WTC11 (cell line): ENCODE data around the gene EIF2AK3. TPM values are rescaled to one million over a fixed set of nuclear protein-coding genes. Genes with fewer than 3 reads are reported as not detected.

Experiments
- ATAC-seq: fragments of 200-7000 bp; cut with Tn5 transposase; 2 replicates; pipeline ENCODE4 v1.10.0; 2021; ENCODE audit warnings: mild to moderate bottlenecking, moderate library complexity
- CTCF ChIA-PET: fragments of 300-600 bp; sonication (Branson Sonifier 250); formaldehyde crosslinking; loops from one replicate; lab custom pipeline; 2021; ENCODE audit warnings: antibody characterized with exemption; lab: Charles Lee
- POLR2A ChIA-PET: fragments of 350-600 bp; sonication (Branson Sonifier 250); formaldehyde crosslinking; loops from one replicate; lab custom pipeline; 2021; ENCODE audit warnings: antibody characterized with exemption; lab: Charles Lee
- DNase-seq: peaks from one replicate; pipeline ENCODE4 v3.0.0; 2021; ENCODE audit warnings: low spot score
- H3K27ac Mint-ChIP-seq: 2 replicates; pipeline ENCODE4 v1.8.0; 2021; ENCODE audit warnings: mixed read lengths
- H3K27me3 Mint-ChIP-seq: 2 replicates; pipeline ENCODE4 v1.8.0; 2021; ENCODE audit warnings: low read depth, mild to moderate bottlenecking, moderate library complexity, mixed read lengths
- H3K36me3 Mint-ChIP-seq: 2 replicates; pipeline ENCODE4 v1.8.0; 2021; ENCODE audit warnings: mixed read lengths
- H3K4me1 Mint-ChIP-seq: 2 replicates; pipeline ENCODE4 v1.8.0; 2022; ENCODE audit warnings: mixed read lengths
- H3K4me3 Mint-ChIP-seq: 2 replicates; pipeline ENCODE4 v1.8.0; 2021; ENCODE audit warnings: mild to moderate bottlenecking, moderate library complexity, mixed read lengths
- H3K9me3 Mint-ChIP-seq: 2 replicates; pipeline ENCODE4 v1.8.0; 2021; ENCODE audit warnings: mixed read lengths
- ATF1 ChIP-seq: sonication (generic); formaldehyde crosslinking; IDR thresholded peaks from 2 replicates; pipeline ENCODE4 v1.8.1; 2023; ENCODE audit warnings: mild to moderate bottlenecking, moderate library complexity, missing genetic modification reagents
- FOXJ3 ChIP-seq: sonication (generic); formaldehyde crosslinking; IDR thresholded peaks from 2 replicates; pipeline ENCODE4 v1.9.0; 2021; ENCODE audit warnings: missing genetic modification reagents, mild to moderate bottlenecking, borderline replicate concordance
- NFATC4 ChIP-seq: fragments of 250-450 bp; sonication (Bioruptor Pico); IDR thresholded peaks from 2 replicates; pipeline ENCODE4 v1.9.0; 2021; ENCODE audit warnings: mild to moderate bottlenecking
- NFE2L1 ChIP-seq: sonication (generic); formaldehyde crosslinking; IDR thresholded peaks from 2 replicates; pipeline ENCODE4 v1.8.1; 2023; ENCODE audit warnings: missing genetic modification reagents
- NR1H2 ChIP-seq: sonication (generic); formaldehyde crosslinking; IDR thresholded peaks from 2 replicates; pipeline ENCODE4 v1.9.0; 2021; ENCODE audit warnings: mild to moderate bottlenecking, moderate library complexity, missing genetic modification reagents
- SMAD3 ChIP-seq: sonication (generic); formaldehyde crosslinking; IDR thresholded peaks from 2 replicates; pipeline ENCODE4 v1.8.0; 2022; ENCODE audit warnings: missing genetic modification reagents, mild to moderate bottlenecking, borderline replicate concordance
- TEAD4 ChIP-seq: sonication (generic); formaldehyde crosslinking; IDR thresholded peaks from 2 replicates; pipeline ENCODE4 v1.8.0; 2022; ENCODE audit warnings: mild to moderate bottlenecking, missing genetic modification reagents
- ZNF121 ChIP-seq: sonication (generic); formaldehyde crosslinking; IDR thresholded peaks from 2 replicates; pipeline ENCODE4 v1.8.0; 2023; ENCODE audit warnings: missing genetic modification reagents
- ZNF219 ChIP-seq: sonication (generic); formaldehyde crosslinking; IDR thresholded peaks from 2 replicates; pipeline ENCODE4 v1.8.0; 2023; ENCODE audit warnings: missing genetic modification reagents, mild to moderate bottlenecking, borderline replicate concordance
- ZNF416 ChIP-seq: fragments of 250-450 bp; sonication (Bioruptor Pico); IDR thresholded peaks from 2 replicates; pipeline ENCODE4 v1.9.0; 2021; ENCODE audit warnings: mild to moderate bottlenecking, inconsistent platforms
- total RNA-seq: library from RNA; stranded (reverse); gene quantifications from 3 replicates; pipeline ENCODE4 v1.2.3, GENCODE V29; 2021
- TF ChIP-seq, protein P1 (sequence below): sonication (generic); formaldehyde crosslinking; IDR thresholded peaks from 2 replicates; pipeline ENCODE4 v1.8.0; 2023; ENCODE audit warnings: missing genetic modification reagents, mild to moderate bottlenecking, borderline replicate concordance
- TF ChIP-seq, protein P2 (sequence below): sonication (generic); formaldehyde crosslinking; IDR thresholded peaks from 2 replicates; pipeline ENCODE4 v1.8.1; 2022; ENCODE audit warnings: mild to moderate bottlenecking, missing genetic modification reagents, moderate library complexity, borderline replicate concordance
- TF ChIP-seq, protein P3 (sequence below): fragments of 250-450 bp; sonication (Bioruptor Pico); IDR thresholded peaks from 2 replicates; pipeline ENCODE4 v1.8.0; 2021; ENCODE audit warnings: mild to moderate bottlenecking
- TF ChIP-seq, protein P4 (sequence below): sonication (generic); formaldehyde crosslinking; IDR thresholded peaks from 2 replicates; pipeline ENCODE4 v1.8.0; 2022; ENCODE audit warnings: mild to moderate bottlenecking, missing genetic modification reagents
- TF ChIP-seq, protein P5 (sequence below): sonication (generic); formaldehyde crosslinking; IDR thresholded peaks from 2 replicates; pipeline ENCODE4 v1.8.1; 2023; ENCODE audit warnings: mild to moderate bottlenecking, moderate library complexity, missing genetic modification reagents
- TF ChIP-seq, protein P6 (sequence below): fragments of 200-600 bp; IDR thresholded peaks from 2 replicates; pipeline ENCODE4 v1.8.0; 2022; ENCODE audit warnings: antibody characterized with exemption

EIF2AK3 gene
- total RNA-seq, 1 experiment from 2014 or later = 20.8 TPM

DNA sequence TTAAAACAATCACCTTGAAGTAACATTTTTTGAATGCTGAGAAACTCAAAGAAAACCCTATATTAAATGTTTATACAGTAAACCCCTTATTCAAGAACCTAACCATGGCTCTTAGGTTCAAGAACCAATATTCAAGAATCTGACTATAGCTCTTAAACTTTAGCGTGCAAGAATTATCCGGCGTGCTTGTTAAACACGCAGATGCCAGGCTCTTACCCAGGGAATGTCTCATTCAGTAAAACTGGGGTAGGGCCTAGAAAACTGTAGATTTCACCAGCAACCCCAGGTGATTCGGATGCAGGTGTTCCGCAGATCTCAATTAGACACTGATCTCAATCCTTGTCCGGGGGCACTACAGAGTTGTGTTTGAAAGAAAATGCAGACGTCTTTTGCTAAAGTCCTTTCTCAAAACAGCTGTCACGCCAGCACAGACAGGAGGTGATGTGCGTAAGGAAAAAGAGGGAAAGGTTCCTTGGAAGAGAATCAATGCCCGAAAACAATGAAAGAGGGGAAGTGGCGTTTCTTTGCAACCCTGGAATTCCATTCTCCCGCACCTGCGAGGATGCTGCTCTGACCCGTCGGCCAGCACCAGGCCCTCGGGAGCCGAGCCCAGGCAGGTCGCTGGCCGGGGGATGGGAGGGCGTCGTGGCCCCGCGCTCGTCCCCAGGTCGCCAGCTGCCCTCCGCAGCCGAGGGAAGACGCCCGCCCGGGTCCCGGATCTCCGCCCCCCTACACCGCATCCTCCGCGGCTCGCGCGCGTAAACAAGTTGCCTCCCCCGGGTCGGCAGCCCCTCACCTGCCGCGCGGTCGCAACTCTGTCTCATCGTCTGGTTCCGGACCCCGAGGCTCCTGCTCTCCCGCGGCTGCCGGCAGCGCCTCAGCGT is 851 bp downstream of the EIF2AK3 start:
- ATAC-seq = no peak

More for the DNA sequence above, 851 bp downstream of the EIF2AK3 start:
- no peaks in the 10 kb centered on the region for H3K9me3 Mint-ChIP-seq
- H3K27ac Mint-ChIP-seq = peak overlapping the region; percentile 97
- peak; percentile 57 for DNase-seq
- POLR2A ChIA-PET = interaction anchor here (1.0 to 1.6 kb wide), 2 partner anchors 33 to 123 kb away, joined by 3 read pairs; no protein-coding TSS in a partner anchor
- no peaks in the 10 kb centered on the region for H3K27me3 Mint-ChIP-seq
- TF ChIP-seq, protein P1, sequence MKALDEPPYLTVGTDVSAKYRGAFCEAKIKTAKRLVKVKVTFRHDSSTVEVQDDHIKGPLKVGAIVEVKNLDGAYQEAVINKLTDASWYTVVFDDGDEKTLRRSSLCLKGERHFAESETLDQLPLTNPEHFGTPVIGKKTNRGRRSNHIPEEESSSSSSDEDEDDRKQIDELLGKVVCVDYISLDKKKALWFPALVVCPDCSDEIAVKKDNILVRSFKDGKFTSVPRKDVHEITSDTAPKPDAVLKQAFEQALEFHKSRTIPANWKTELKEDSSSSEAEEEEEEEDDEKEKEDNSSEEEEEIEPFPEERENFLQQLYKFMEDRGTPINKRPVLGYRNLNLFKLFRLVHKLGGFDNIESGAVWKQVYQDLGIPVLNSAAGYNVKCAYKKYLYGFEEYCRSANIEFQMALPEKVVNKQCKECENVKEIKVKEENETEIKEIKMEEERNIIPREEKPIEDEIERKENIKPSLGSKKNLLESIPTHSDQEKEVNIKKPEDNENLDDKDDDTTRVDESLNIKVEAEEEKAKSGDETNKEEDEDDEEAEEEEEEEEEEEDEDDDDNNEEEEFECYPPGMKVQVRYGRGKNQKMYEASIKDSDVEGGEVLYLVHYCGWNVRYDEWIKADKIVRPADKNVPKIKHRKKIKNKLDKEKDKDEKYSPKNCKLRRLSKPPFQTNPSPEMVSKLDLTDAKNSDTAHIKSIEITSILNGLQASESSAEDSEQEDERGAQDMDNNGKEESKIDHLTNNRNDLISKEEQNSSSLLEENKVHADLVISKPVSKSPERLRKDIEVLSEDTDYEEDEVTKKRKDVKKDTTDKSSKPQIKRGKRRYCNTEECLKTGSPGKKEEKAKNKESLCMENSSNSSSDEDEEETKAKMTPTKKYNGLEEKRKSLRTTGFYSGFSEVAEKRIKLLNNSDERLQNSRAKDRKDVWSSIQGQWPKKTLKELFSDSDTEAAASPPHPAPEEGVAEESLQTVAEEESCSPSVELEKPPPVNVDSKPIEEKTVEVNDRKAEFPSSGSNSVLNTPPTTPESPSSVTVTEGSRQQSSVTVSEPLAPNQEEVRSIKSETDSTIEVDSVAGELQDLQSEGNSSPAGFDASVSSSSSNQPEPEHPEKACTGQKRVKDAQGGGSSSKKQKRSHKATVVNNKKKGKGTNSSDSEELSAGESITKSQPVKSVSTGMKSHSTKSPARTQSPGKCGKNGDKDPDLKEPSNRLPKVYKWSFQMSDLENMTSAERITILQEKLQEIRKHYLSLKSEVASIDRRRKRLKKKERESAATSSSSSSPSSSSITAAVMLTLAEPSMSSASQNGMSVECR = no peak
- TF ChIP-seq TEAD4 = 0 out of 2 replicates have a peak, but pooled peaks have one; percentile 45
- no peak for TF ChIP-seq FOXJ3 (CRISPR knock-in tag)
- TF ChIP-seq ZNF219 = no peak
- no peak for TF ChIP-seq SMAD3 (CRISPR knock-in tag)
- no peak for TF ChIP-seq NR1H2 (CRISPR knock-in tag)
- TF ChIP-seq, protein P2, sequence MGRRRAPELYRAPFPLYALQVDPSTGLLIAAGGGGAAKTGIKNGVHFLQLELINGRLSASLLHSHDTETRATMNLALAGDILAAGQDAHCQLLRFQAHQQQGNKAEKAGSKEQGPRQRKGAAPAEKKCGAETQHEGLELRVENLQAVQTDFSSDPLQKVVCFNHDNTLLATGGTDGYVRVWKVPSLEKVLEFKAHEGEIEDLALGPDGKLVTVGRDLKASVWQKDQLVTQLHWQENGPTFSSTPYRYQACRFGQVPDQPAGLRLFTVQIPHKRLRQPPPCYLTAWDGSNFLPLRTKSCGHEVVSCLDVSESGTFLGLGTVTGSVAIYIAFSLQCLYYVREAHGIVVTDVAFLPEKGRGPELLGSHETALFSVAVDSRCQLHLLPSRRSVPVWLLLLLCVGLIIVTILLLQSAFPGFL (CRISPR knock-in tag) = no peak
- TF ChIP-seq, protein P3, sequence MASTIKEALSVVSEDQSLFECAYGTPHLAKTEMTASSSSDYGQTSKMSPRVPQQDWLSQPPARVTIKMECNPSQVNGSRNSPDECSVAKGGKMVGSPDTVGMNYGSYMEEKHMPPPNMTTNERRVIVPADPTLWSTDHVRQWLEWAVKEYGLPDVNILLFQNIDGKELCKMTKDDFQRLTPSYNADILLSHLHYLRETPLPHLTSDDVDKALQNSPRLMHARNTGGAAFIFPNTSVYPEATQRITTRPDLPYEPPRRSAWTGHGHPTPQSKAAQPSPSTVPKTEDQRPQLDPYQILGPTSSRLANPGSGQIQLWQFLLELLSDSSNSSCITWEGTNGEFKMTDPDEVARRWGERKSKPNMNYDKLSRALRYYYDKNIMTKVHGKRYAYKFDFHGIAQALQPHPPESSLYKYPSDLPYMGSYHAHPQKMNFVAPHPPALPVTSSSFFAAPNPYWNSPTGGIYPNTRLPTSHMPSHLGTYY (CRISPR knock-in tag) = no peak
- TF ChIP-seq NFATC4 (CRISPR knock-in tag) = no peak
- TF ChIP-seq, protein P4, sequence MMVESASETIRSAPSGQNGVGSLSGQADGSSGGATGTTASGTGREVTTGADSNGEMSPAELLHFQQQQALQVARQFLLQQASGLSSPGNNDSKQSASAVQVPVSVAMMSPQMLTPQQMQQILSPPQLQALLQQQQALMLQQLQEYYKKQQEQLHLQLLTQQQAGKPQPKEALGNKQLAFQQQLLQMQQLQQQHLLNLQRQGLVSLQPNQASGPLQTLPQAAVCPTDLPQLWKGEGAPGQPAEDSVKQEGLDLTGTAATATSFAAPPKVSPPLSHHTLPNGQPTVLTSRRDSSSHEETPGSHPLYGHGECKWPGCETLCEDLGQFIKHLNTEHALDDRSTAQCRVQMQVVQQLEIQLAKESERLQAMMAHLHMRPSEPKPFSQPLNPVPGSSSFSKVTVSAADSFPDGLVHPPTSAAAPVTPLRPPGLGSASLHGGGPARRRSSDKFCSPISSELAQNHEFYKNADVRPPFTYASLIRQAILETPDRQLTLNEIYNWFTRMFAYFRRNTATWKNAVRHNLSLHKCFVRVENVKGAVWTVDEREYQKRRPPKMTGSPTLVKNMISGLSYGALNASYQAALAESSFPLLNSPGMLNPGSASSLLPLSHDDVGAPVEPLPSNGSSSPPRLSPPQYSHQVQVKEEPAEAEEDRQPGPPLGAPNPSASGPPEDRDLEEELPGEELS = no peak
- TF ChIP-seq NFE2L1 (CRISPR knock-in tag) = no peak
- TF ChIP-seq ZNF121 (CRISPR knock-in tag) = no peak
- TF ChIP-seq, protein P5, sequence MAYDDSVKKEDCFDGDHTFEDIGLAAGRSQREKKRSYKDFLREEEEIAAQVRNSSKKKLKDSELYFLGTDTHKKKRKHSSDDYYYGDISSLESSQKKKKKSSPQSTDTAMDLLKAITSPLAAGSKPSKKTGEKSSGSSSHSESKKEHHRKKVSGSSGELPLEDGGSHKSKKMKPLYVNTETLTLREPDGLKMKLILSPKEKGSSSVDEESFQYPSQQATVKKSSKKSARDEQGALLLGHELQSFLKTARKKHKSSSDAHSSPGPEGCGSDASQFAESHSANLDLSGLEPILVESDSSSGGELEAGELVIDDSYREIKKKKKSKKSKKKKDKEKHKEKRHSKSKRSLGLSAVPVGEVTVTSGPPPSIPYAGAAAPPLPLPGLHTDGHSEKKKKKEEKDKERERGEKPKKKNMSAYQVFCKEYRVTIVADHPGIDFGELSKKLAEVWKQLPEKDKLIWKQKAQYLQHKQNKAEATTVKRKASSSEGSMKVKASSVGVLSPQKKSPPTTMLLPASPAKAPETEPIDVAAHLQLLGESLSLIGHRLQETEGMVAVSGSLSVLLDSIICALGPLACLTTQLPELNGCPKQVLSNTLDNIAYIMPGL (CRISPR knock-in tag) = peak; percentile 55; the same call in 1 of the 2 replicates
- TF ChIP-seq ATF1 = no peak
- TF ChIP-seq, protein P6, sequence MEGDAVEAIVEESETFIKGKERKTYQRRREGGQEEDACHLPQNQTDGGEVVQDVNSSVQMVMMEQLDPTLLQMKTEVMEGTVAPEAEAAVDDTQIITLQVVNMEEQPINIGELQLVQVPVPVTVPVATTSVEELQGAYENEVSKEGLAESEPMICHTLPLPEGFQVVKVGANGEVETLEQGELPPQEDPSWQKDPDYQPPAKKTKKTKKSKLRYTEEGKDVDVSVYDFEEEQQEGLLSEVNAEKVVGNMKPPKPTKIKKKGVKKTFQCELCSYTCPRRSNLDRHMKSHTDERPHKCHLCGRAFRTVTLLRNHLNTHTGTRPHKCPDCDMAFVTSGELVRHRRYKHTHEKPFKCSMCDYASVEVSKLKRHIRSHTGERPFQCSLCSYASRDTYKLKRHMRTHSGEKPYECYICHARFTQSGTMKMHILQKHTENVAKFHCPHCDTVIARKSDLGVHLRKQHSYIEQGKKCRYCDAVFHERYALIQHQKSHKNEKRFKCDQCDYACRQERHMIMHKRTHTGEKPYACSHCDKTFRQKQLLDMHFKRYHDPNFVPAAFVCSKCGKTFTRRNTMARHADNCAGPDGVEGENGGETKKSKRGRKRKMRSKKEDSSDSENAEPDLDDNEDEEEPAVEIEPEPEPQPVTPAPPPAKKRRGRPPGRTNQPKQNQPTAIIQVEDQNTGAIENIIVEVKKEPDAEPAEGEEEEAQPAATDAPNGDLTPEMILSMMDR = no peak
- TF ChIP-seq ZNF416 (CRISPR knock-in tag) = no peak
- H3K4me3 Mint-ChIP-seq = peak overlapping the region; percentile 94
- CTCF ChIA-PET = interaction anchor here (0.6 to 2.4 kb wide), 3 partner anchors 31 to 45 kb away, joined by 4 to 5 read pairs (median 4); no protein-coding TSS in a partner anchor
- peaks cover 38% of the 10 kb centered on the region for H3K4me1 Mint-ChIP-seq
- H3K36me3 Mint-ChIP-seq = no peaks in the 10 kb centered on the region
